ENCODE results near the gene STX12. TPM values are rescaled to one million over a fixed set of nuclear protein-coding genes. Genes with fewer than 3 reads are reported as not detected.

The STX12 gene
- total RNA-seq, 1 donor, result 67.0 TPM

- Histone ChIP-seq H3K27ac (ENCODE audit: low read depth, low read length) (no peak overlapping the region), H3K9me3 (ENCODE audit: low read depth, low read length) (no peaks in the 10 kb centered on the region), H4K20me1 (ENCODE audit: insufficient read depth, low read length) (no peaks in the 10 kb centered on the region), H3K36me3 (ENCODE audit: insufficient read depth, low read length) (peaks cover 27% of the 10 kb centered on the region), H3K79me2 (ENCODE audit: insufficient read depth, low read length) (no peaks in the 10 kb centered on the region), H3K4me2 (ENCODE audit: insufficient read depth, low read length) (no peak overlapping the region), H3K4me1 (ENCODE audit: insufficient read depth, low read length) (no peaks in the 10 kb centered on the region), H3K4me3 (ENCODE audit: insufficient read depth, low read length) (no peak overlapping the region), H2AFZ (ENCODE audit: low read length) (no peak overlapping the region), H3K27me3 (ENCODE audit: insufficient read depth, low read length) (no peaks in the 10 kb centered on the region)
- TF ChIP-seq CTCF (IDR thresholded peaks at IDR 0.05; ENCODE audit: extremely low read depth, low read depth, low read length), result no peak
- DNase-seq (ENCODE audit: insufficient read length, low spot score, missing footprints), result no peak
Measured at GRCh38 chr1:27744556-27744955, 28.5 kb upstream of the STX12 start.

GRCh38 chr1:27745466-27745865 is 27.6 kb upstream of the STX12 start:
- H3K4me2 ChIP-seq (ENCODE audit: insufficient read depth, low read length), result no peak overlapping the region
- no peaks in the 10 kb centered on the region for H4K20me1 ChIP-seq (ENCODE audit: insufficient read depth, low read length)
- DNase-seq (ENCODE audit: insufficient read length, low spot score, missing footprints), result peak; percentile 29
- H3K27ac ChIP-seq (ENCODE audit: low read depth, low read length), result no peak overlapping the region
- H2AFZ ChIP-seq (ENCODE audit: low read length), result no peak overlapping the region
- no peaks in the 10 kb centered on the region for H3K4me1 ChIP-seq (ENCODE audit: insufficient read depth, low read length)
- H3K36me3 ChIP-seq (ENCODE audit: insufficient read depth, low read length), result peaks cover 34% of the 10 kb centered on the region
- no peaks in the 10 kb centered on the region for H3K79me2 ChIP-seq (ENCODE audit: insufficient read depth, low read length)
- TF ChIP-seq CTCF (IDR thresholded peaks at IDR 0.05; ENCODE audit: extremely low read depth, low read depth, low read length), result no peak
- H3K9me3 ChIP-seq (ENCODE audit: low read depth, low read length), result no peaks in the 10 kb centered on the region
- H3K27me3 ChIP-seq (ENCODE audit: insufficient read depth, low read length), result no peaks in the 10 kb centered on the region
- H3K4me3 ChIP-seq (ENCODE audit: insufficient read depth, low read length), result no peak overlapping the region

- Histone ChIP-seq H3K27ac (ENCODE audit: low read depth, low read length) (no peak overlapping the region), H3K4me1 (ENCODE audit: insufficient read depth, low read length) (no peaks in the 10 kb centered on the region), H3K9me3 (ENCODE audit: low read depth, low read length) (no peaks in the 10 kb centered on the region), H3K4me2 (ENCODE audit: insufficient read depth, low read length) (no peak overlapping the region), H3K36me3 (ENCODE audit: insufficient read depth, low read length) (peaks cover 41% of the 10 kb centered on the region), H3K4me3 (ENCODE audit: insufficient read depth, low read length) (no peak overlapping the region), H3K27me3 (ENCODE audit: insufficient read depth, low read length) (no peaks in the 10 kb centered on the region), H3K79me2 (ENCODE audit: insufficient read depth, low read length) (no peaks in the 10 kb centered on the region), H4K20me1 (ENCODE audit: insufficient read depth, low read length) (no peaks in the 10 kb centered on the region), H2AFZ (ENCODE audit: low read length) (no peak overlapping the region)
- TF ChIP-seq CTCF (IDR thresholded peaks at IDR 0.05; ENCODE audit: extremely low read depth, low read depth, low read length), result no peak
- DNase-seq (ENCODE audit: insufficient read length, low spot score, missing footprints), result no peak
Measured at GRCh38 chr1:27752360-27752759, 20.7 kb upstream of the STX12 start.

GRCh38 chr1:27755286-27755685 is 17.7 kb upstream of the STX12 start:
- H3K27ac ChIP-seq (ENCODE audit: low read depth, low read length), result no peak overlapping the region
- no peaks in the 10 kb centered on the region for H3K79me2 ChIP-seq (ENCODE audit: insufficient read depth, low read length)
- H4K20me1 ChIP-seq (ENCODE audit: insufficient read depth, low read length), result no peaks in the 10 kb centered on the region
- no peaks in the 10 kb centered on the region for H3K27me3 ChIP-seq (ENCODE audit: insufficient read depth, low read length)
- DNase-seq (ENCODE audit: insufficient read length, low spot score, missing footprints), result no peak
- H3K36me3 ChIP-seq (ENCODE audit: insufficient read depth, low read length), result peaks cover 37% of the 10 kb centered on the region
- TF ChIP-seq CTCF (IDR thresholded peaks at IDR 0.05; ENCODE audit: extremely low read depth, low read depth, low read length), result no peak
- H3K4me2 ChIP-seq (ENCODE audit: insufficient read depth, low read length), result no peak overlapping the region
- no peak overlapping the region for H3K4me3 ChIP-seq (ENCODE audit: insufficient read depth, low read length)
- no peak overlapping the region for H2AFZ ChIP-seq (ENCODE audit: low read length)
- no peaks in the 10 kb centered on the region for H3K4me1 ChIP-seq (ENCODE audit: insufficient read depth, low read length)
- H3K9me3 ChIP-seq (ENCODE audit: low read depth, low read length), result no peaks in the 10 kb centered on the region
